DOHH2 (cell line): ENCODE data around the gene THYN1.

Source experiments
- CTCF ChIP-seq: fragments of 200-600 bp; sonication (generic); IDR thresholded peaks from one replicate; pipeline ENCODE4 v1.5.1; 2014; ENCODE audit warnings: antibody characterized with exemption, mild to moderate bottlenecking, low read depth, low read length; ENCODE audit not compliant: poor library complexity, severe bottlenecking
- EZH2phosphoT487 ChIP-seq: fragments of 200-600 bp; sonication (generic); IDR thresholded peaks from 2 replicates; pipeline ENCODE4 v1.6.1; 2017; ENCODE audit warnings: borderline replicate concordance, mild to moderate bottlenecking, antibody characterized with exemption, low read length, moderate library complexity, mixed read lengths

- TF ChIP-seq CTCF, result no peak
- TF ChIP-seq EZH2phosphoT487, result no peak
Measured at GRCh38 chr11:134260503-134260902, 7.4 kb upstream of the THYN1 start.
